Mucosa of stomach (tissue), 1 donor: ENCODE data around the gene EDNRA.

ENCODE experiments used
- H3K27me3 ChIP-seq: one replicate; pipeline ENCODE4 v1.7.0; 2013; ENCODE audit warnings: mild to moderate bottlenecking, low read length; ENCODE audit not compliant: control insufficient read depth, insufficient read depth
- H3K36me3 ChIP-seq: one replicate; pipeline ENCODE4 v1.7.0; 2013; ENCODE audit warnings: low read length; ENCODE audit not compliant: control insufficient read depth, insufficient read depth
- H3K4me1 ChIP-seq: one replicate; pipeline ENCODE4 v1.7.0; 2013; ENCODE audit warnings: mild to moderate bottlenecking, low read length; ENCODE audit not compliant: control insufficient read depth, insufficient read depth
- H3K4me3 ChIP-seq: one replicate; pipeline ENCODE4 v1.7.0; 2013; ENCODE audit warnings: low read length
- H3K9ac ChIP-seq: one replicate; pipeline ENCODE4 v1.7.0; 2013; ENCODE audit warnings: mild to moderate bottlenecking, low read length, moderate library complexity
- H3K9me3 ChIP-seq: one replicate; pipeline ENCODE4 v1.7.0; 2013; ENCODE audit warnings: mild to moderate bottlenecking, low read length, moderate library complexity; ENCODE audit not compliant: control insufficient read depth
- donor health status: Pancreatic carcinoma.

EDNRA gene

DNA sequence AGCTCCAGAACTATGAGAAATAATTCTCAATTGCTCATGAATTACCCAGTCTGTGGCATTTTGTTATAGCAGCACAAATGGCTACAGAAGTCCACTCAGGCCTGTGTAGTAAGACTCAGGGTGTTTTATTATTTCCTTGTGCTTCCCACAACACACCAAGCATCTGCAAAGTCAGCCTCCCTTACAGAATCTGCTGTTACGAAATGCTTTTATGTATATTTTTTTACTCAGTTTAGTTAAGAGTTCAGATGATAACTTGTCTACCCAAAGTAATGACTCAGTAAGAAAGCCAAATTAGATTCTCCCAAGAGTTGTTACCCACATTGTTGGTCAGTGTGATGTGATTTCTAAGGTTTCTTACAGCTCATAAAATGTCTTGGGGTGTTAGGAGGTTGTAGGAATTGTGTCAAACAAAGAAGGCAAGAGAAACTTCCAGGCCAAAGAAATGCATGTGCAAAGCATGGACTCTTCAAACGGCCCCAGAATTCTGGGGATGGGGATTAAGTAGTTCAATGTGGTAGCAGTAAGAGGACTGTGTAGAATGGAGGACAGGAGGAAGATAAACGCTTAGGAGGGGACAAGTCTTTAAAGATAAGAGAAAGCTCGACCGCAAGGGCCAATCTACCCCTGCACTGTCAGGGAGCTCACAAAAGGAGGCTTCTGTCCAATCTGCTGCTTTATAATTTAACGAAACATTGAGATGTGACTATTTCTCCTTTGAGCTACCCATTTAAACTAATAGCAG lies 100.9 kb downstream of the EDNRA start:
- Histone ChIP-seq H3K4me3 (no peak overlapping the region), H3K36me3 (no peaks in the 10 kb centered on the region), H3K27me3 (no peaks in the 10 kb centered on the region), H3K9ac (no peak overlapping the region), H3K4me1 (peaks cover 5% of the 10 kb centered on the region), H3K9me3 (no peaks in the 10 kb centered on the region)

DNA sequence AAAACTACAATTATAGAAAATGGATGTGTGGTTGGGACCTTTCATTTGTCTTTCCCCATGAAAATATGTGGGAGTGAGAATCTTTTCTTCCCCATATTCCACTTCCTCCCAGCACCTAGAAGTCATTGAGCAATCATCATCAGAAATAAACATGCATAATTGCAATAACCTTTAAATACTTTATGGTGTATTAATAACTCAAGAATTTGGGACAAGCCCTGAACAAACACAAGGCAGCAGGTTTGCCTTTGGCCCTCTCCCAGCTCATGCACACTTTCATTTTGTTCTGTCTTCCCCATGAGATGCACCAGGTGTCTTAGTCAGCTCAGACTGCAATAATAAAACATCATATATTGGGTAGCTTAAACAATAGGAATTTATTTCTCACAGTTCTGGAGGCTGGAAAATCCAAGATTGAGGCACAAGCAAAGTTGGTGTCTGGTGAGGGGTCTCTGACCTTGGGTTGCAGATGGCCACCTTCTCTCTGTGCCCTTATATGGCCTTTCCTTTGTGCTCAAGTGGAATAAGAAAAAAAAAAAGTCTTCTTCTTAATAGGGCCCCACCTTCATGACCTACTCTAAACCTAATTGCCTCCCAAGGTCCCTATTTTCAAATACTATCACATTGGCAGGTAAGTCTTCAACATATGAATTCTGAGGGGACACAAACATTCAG lies 101.6 kb downstream of the EDNRA start:
- no peaks in the 10 kb centered on the region for H3K27me3 ChIP-seq
- no peaks in the 10 kb centered on the region for H3K9me3 ChIP-seq
- H3K9ac ChIP-seq, result no peak overlapping the region
- H3K4me1 ChIP-seq, result peaks cover 5% of the 10 kb centered on the region
- H3K4me3 ChIP-seq, result no peak overlapping the region
- no peaks in the 10 kb centered on the region for H3K36me3 ChIP-seq

DNA sequence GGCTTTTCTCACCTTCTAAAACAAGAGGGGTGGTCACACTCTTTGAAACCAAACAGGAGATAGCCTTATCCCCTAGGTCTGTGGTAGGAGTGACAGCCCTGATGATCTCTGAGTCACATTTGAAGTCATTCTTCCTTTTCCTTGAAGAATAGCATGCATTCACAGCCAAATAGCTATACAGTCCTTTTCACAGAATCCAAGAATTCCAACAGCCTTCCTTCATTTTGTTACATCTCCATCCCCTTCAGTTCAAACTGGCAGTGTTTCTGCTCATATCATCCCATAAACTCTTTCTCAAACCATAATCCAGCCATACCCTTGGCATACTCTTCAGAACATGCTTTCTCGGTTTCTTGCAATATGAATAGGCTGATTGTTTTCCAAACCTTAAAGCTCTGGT lies 103.0 kb downstream of the EDNRA start:
- Histone ChIP-seq H3K36me3 (no peaks in the 10 kb centered on the region), H3K9ac (no peak overlapping the region), H3K4me1 (peaks cover 5% of the 10 kb centered on the region), H3K27me3 (no peaks in the 10 kb centered on the region), H3K4me3 (no peak overlapping the region), H3K9me3 (no peaks in the 10 kb centered on the region)

DNA sequence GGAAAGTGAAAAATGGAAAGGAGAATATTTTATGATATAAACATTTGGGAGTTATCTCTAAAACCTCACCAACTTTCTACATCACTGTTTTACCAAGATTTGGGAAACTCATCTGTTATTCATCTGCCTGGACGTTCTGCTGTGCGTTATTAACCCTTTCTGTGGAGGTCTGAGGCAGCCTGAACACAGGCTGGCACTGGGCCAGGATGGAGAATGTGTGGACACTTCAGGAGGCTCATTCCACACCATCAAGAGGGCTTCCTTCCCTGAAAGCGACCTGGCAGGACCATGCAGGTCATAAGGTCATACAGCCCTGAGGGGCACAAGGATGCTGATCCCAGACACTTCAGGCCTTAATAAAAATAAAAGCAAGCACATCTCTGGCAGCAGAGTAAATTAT lies 105.1 kb downstream of the EDNRA start:
- H3K4me1 ChIP-seq, result peaks cover 5% of the 10 kb centered on the region
- H3K9me3 ChIP-seq, result no peaks in the 10 kb centered on the region
- no peak overlapping the region for H3K4me3 ChIP-seq
- H3K27me3 ChIP-seq, result no peaks in the 10 kb centered on the region
- no peaks in the 10 kb centered on the region for H3K36me3 ChIP-seq
- H3K9ac ChIP-seq, result no peak overlapping the region

DNA sequence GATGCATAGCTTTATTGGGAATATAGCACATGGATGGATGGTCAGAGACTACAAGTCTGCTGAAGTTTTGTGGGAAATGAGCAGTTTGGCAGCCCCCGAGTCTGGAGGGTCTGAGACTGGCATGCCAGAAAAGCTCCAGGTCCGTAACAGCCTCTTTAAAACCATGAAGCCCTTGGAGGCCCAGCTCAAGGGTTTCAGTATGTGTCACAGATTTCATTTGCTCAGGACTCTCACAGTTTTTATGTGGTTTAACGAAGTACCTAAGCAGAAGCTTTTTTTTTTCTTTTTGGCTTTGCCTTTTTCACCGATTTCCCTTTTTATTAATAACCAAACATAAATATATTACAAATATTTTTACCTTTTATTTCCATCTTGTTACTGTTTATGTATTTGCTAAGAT lies 105.7 kb downstream of the EDNRA start:
- Histone ChIP-seq H3K27me3 (no peaks in the 10 kb centered on the region), H3K9ac (no peak overlapping the region), H3K36me3 (no peaks in the 10 kb centered on the region), H3K9me3 (no peaks in the 10 kb centered on the region), H3K4me1 (peaks cover 5% of the 10 kb centered on the region), H3K4me3 (no peak overlapping the region)

DNA sequence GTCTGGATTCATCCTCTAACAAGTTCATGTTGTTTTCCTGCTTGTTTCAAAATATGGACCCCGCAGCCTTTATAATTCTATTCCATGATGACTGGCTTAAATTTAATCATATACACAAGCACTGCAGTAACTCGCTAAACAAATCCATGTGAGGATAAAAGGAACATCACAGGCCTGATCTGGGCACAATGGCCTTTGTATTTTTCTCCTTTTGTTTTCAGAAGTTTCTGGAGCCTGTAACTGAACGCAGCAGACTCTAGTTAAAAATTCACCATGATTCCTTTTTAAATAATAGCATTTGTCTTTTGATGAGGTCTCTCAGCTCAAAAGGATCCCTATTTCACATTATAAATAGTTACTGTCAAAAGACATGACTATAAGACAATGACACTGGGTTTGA lies 106.1 kb downstream of the EDNRA start:
- Histone ChIP-seq H3K36me3 (no peaks in the 10 kb centered on the region), H3K9me3 (no peaks in the 10 kb centered on the region), H3K27me3 (no peaks in the 10 kb centered on the region), H3K4me1 (peaks cover 5% of the 10 kb centered on the region), H3K4me3 (no peak overlapping the region), H3K9ac (no peak overlapping the region)

DNA sequence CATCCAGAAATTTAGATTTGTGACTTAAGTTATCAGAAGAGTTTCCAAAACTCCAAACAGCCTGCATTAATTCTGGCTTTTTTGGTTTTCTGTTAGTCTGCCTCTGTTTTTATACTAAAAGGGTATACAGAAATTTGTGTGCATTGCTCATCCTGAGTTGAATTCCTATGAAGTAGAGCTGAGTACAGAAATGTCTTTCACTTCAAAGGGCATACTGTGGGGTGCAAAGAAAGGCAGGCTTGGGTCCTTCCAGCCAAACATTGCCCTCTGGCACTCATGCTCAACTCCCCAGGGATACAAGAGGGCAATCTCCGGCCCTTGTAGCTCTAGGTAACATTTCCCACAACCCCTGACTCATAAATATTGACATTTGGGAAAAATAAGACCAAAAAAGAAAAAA lies 108.7 kb downstream of the EDNRA start:
- no peaks in the 10 kb centered on the region for H3K27me3 ChIP-seq
- H3K4me1 ChIP-seq, result no peaks in the 10 kb centered on the region
- no peaks in the 10 kb centered on the region for H3K36me3 ChIP-seq
- no peaks in the 10 kb centered on the region for H3K9me3 ChIP-seq
- no peak overlapping the region for H3K4me3 ChIP-seq
- H3K9ac ChIP-seq, result no peak overlapping the region

DNA sequence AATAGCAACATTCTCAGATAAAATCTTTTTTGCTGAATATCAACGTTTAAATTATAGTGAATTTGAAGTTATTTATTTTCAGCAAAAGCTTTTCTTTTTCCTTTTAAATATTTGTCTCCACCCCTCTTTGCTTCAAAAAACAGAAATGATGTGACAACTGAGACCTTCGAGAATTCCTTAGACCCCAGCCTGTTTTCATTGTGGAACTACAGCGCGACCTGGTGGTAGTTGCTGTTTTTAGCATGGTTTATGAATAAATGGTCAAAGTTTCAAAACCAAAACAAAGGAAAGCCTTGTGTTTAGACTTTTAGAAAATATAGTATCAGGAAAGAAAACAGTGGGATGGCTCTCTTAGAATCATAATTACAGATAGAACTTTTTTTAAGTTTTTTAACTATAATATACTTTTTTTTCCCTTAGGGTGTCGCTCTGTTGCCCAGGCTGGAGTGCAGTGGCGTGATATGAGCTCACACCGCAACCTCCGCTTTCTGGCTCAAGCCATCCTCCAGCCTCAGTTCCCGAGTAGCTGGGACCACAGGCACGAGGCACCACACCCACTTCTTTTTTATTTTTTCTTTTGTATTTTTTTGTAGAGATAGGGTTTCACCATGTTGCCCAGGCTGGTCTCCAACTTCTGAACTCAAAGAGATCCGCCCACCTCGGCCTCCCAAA lies 109.5 kb downstream of the EDNRA start:
- Histone ChIP-seq H3K9ac (no peak overlapping the region), H3K4me3 (no peak overlapping the region), H3K9me3 (no peaks in the 10 kb centered on the region)

DNA sequence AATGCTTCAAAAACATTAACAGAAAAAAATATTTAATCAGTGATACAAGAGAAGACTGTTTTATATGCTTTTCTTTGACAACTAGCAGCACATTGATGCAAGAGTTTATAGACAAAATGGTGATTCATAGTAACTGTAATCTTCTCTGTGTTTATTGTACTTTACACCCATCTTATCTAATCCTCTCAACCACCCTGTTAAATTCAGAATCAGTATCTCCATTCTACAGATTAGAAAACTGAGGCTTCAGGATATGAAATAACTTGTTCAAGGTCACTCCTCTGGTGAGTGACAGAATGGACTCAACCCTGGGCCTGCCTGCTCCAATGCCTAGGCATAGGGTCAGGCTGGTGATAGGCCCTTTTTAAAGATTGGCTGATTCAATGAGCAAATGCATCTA lies 110.2 kb downstream of the EDNRA start:
- H3K4me1 ChIP-seq, result no peaks in the 10 kb centered on the region
- no peaks in the 10 kb centered on the region for H3K9me3 ChIP-seq
- H3K27me3 ChIP-seq, result no peaks in the 10 kb centered on the region
- H3K36me3 ChIP-seq, result no peaks in the 10 kb centered on the region
- H3K4me3 ChIP-seq, result no peak overlapping the region
- no peak overlapping the region for H3K9ac ChIP-seq

More for the DNA sequence above, 109.5 kb downstream of the EDNRA start:
- Histone ChIP-seq H3K4me1 (no peaks in the 10 kb centered on the region), H3K27me3 (no peaks in the 10 kb centered on the region), H3K36me3 (no peaks in the 10 kb centered on the region)

DNA sequence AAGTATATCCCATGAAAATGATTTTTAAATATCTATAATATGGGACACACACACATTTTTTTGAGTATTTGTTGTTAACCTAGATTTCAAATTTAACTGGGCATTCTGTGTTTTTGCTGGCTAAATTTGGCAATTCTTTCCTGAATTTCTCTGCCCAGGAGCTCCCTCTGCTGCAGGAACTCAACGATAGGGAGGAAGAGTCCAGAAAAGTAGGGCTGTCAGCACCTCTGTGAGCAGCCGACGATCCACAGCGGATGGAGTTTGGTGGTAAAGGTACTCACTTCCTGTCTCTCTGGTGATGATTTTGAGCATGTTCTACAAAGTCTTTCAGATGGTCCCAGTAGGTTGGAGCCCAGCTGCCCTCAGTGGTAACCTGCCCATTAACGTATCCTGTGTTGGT lies 113.2 kb downstream of the EDNRA start:
- Histone ChIP-seq H3K4me1 (peaks cover 7% of the 10 kb centered on the region), H3K36me3 (no peaks in the 10 kb centered on the region), H3K27me3 (no peaks in the 10 kb centered on the region), H3K4me3 (no peak overlapping the region), H3K9me3 (no peaks in the 10 kb centered on the region), H3K9ac (no peak overlapping the region)
